ENCODE measurements around the gene SLTM. TPM values are rescaled to one million over a fixed set of nuclear protein-coding genes. Genes with fewer than 3 reads are reported as not detected.
A peak's percentile ranks its signal among the peaks of the same experiment; 100 is the strongest.
"Not testable (repeated sequence)": the region's sequence is repeated elsewhere in the genome, so short reads cannot be mapped to it uniquely, and the experiment has no call there.

The SLTM gene
- total and polyA plus RNA-seq, 3 experiments from 2014 or later: 91.5 to 113 (median 111) TPM

- H3K4me3 ChIP-seq (ENCODE audit: low read length); H3K9me3 ChIP-seq (ENCODE audit: low read length); H3K27me3 ChIP-seq (ENCODE audit: insufficient read depth, low read length, poor library complexity, severe bottlenecking); DNase-seq; H3K27ac ChIP-seq (ENCODE audit: low read depth, low read length); CTCF ChIA-PET; H3K27me3 Mint-ChIP-seq; H3K36me3 ChIP-seq (ENCODE audit: insufficient read depth, low read length); H3K9me3 Mint-ChIP-seq; POLR2A ChIA-PET: not testable (repeated sequence)
- Mint-ChIP-seq H3K36me3 (peaks cover 0 to 19% (median 0%) of the 10 kb centered on the region in 3 donors), H3K27ac (peak overlapping the region; percentile 84 to 100 (median 98)), H3K4me1 (peaks cover 30 to 36% (median 33%) of the 10 kb centered on the region in 3 donors), H3K4me3 (peak overlapping the region in 6 of 7 donors; percentile 13 to 97 (median 93))
- H3K4me1 ChIP-seq (ENCODE audit: insufficient read depth, low read length): peaks cover 12% of the 10 kb centered on the region
These were observed 1.5 kb upstream of the SLTM start for GRCh38 chr15:58934974-58935373.

GRCh38 chr15:58934521-58934920, 1.0 kb upstream of the SLTM start:
- Mint-ChIP-seq H3K4me1 (peaks cover 30 to 40% (median 33%) of the 10 kb centered on the region in 3 donors), H3K27ac (peak overlapping the region; percentile 84 to 100 (median 98)), H3K4me3 (peak overlapping the region in 6 of 7 donors; percentile 90 to 99 (median 94)), H3K27me3 (peaks cover 2 to 4% of the 10 kb centered on the region in 2 donors), H3K36me3 (peaks cover 0 to 21% (median 0%) of the 10 kb centered on the region in 3 donors), H3K9me3 (no peaks in the 10 kb centered on the region)
- H3K4me3 ChIP-seq (ENCODE audit: low read length): peak overlapping the region; percentile 74
- ChIA-PET CTCF (no interaction called here), POLR2A (no interaction called here)
- no peaks in the 10 kb centered on the region for H3K36me3 ChIP-seq (ENCODE audit: insufficient read depth, low read length)
- no peaks in the 10 kb centered on the region for H3K9me3 ChIP-seq (ENCODE audit: low read length)
- H3K27ac ChIP-seq (ENCODE audit: low read depth, low read length): peak overlapping the region; percentile 97
- H3K4me1 ChIP-seq (ENCODE audit: insufficient read depth, low read length): peaks cover 12% of the 10 kb centered on the region
- H3K27me3 ChIP-seq (ENCODE audit: insufficient read depth, low read length, poor library complexity, severe bottlenecking): no peaks in the 10 kb centered on the region
- DNase-seq: no peak

DNA sequence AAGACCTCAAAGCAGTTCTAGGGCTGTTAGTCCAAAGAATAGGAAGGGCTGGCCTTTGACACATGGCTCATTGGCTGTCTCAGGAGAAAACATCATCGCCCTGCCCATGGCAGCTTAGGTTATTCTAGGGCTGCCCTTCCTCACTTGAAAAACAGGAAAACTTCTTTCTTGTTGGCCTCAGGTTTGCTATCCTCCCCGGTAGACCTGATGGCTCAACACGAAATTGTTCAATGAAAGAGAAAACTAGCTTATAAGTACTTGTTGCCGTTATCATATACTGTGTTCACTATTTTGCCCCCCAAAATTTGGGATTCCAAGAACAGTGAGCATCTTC, 602 bp upstream of the SLTM start:
- Mint-ChIP-seq H3K36me3 (peaks cover 0 to 22% (median 0%) of the 10 kb centered on the region in 3 donors), H3K4me3 (peak overlapping the region; percentile 90 to 99 (median 94)), H3K9me3 (no peaks in the 10 kb centered on the region), H3K4me1 (peaks cover 30 to 40% (median 33%) of the 10 kb centered on the region in 3 donors), H3K27me3 (peaks cover 2 to 3% of the 10 kb centered on the region in 2 donors), H3K27ac (peak overlapping the region; percentile 84 to 100 (median 98))
- CTCF ChIA-PET: no interaction called here
- Histone ChIP-seq H3K27ac (ENCODE audit: low read depth, low read length) (peak overlapping the region; percentile 97), H3K9me3 (ENCODE audit: low read length) (no peaks in the 10 kb centered on the region), H3K4me1 (ENCODE audit: insufficient read depth, low read length) (peaks cover 12% of the 10 kb centered on the region), H3K36me3 (ENCODE audit: insufficient read depth, low read length) (no peaks in the 10 kb centered on the region), H3K4me3 (ENCODE audit: low read length) (peak overlapping the region; percentile 74), H3K27me3 (ENCODE audit: insufficient read depth, low read length, poor library complexity, severe bottlenecking) (no peaks in the 10 kb centered on the region)
- POLR2A ChIA-PET: interaction anchor here (1.4 kb wide), 1 partner anchor 163 kb away, joined by 3 read pairs; the partner anchor contains the start of gene MINDY2
- DNase-seq: no peak

DNA sequence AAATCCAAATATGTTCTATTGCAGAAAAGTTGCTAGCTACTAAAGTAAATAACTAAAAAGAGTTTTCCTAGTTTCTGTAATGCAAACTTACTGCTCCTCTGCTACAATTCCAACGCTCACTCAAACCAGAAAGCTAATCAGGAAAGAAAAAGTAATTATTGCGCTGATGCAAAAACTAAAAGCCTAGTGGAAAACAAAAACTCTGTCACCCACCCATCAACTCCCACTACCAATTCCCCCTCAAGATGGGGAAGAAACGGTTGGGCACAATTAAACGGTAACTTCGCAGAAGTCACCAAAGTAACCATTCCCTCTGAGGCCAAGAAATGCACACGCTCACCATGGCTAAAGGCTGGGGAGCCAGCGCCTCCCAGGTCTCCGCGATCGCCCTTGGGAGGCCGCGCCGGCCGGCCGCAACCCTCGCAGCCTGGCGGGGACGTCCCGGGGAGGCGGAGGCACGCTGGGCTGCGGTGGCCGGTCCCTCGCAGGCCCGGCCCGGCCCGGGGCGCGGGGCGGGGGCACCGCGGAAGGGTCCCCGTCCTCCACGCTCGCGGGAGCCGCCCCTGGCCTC, 684 bp downstream of the SLTM start:
- H3K27ac ChIP-seq (ENCODE audit: low read depth, low read length): peak overlapping the region; percentile 97
- no peaks in the 10 kb centered on the region for H3K36me3 ChIP-seq (ENCODE audit: insufficient read depth, low read length)
- peak overlapping the region; percentile 90 to 99 (median 96) for H3K4me3 Mint-ChIP-seq
- H3K4me1 Mint-ChIP-seq: peaks cover 33 to 50% (median 38%) of the 10 kb centered on the region in 3 donors
- peak overlapping the region; percentile 84 to 98 (median 95) for H3K27ac Mint-ChIP-seq
- H3K27me3 Mint-ChIP-seq: peaks cover 0 to 2% of the 10 kb centered on the region in 2 donors
- H3K4me3 ChIP-seq (ENCODE audit: low read length): peak overlapping the region; percentile 74
- peaks cover 0 to 34% (median 3%) of the 10 kb centered on the region in 3 donors for H3K36me3 Mint-ChIP-seq
- no peaks in the 10 kb centered on the region for H3K27me3 ChIP-seq (ENCODE audit: insufficient read depth, low read length, poor library complexity, severe bottlenecking)
- DNase-seq: no peak
- peaks cover 12% of the 10 kb centered on the region for H3K4me1 ChIP-seq (ENCODE audit: insufficient read depth, low read length)
- ChIA-PET CTCF (interaction anchor here (0.5 to 1.0 kb wide), 2 partner anchors 30 to 162 kb away, joined by 3 read pairs; partner anchors contain the start of gene MINDY2), POLR2A (interaction anchor here (0.5 to 1.4 kb wide), 4 partner anchors 31 to 679 kb away, joined by 3 to 5 read pairs (median 3); partner anchors contain the start of genes ADAM10 and MINDY2)
- no peaks in the 10 kb centered on the region for H3K9me3 Mint-ChIP-seq
- no peaks in the 10 kb centered on the region for H3K9me3 ChIP-seq (ENCODE audit: low read length)

GRCh38 chr15:58931987-58932588, 1.4 kb downstream of the SLTM start:
- Mint-ChIP-seq H3K36me3 (peaks cover 0 to 41% (median 3%) of the 10 kb centered on the region in 3 donors), H3K4me3 (peak overlapping the region; percentile 90 to 97 (median 96)), H3K9me3 (no peaks in the 10 kb centered on the region), H3K27ac (peak overlapping the region; percentile 84 to 98 (median 95)), H3K4me1 (peaks cover 33 to 52% (median 38%) of the 10 kb centered on the region in 3 donors), H3K27me3 (peaks cover 0 to 2% of the 10 kb centered on the region in 2 donors)
- H3K4me1 ChIP-seq (ENCODE audit: insufficient read depth, low read length): peaks cover 12% of the 10 kb centered on the region
- H3K36me3 ChIP-seq (ENCODE audit: insufficient read depth, low read length): no peaks in the 10 kb centered on the region
- H3K27ac ChIP-seq (ENCODE audit: low read depth, low read length): peak overlapping the region; percentile 97
- H3K27me3 ChIP-seq (ENCODE audit: insufficient read depth, low read length, poor library complexity, severe bottlenecking): no peaks in the 10 kb centered on the region
- POLR2A ChIA-PET: interaction anchor here (0.6 kb wide), 2 partner anchors 26 to 678 kb away, joined by 3 read pairs; no protein-coding TSS in a partner anchor
- peak overlapping the region; percentile 74 for H3K4me3 ChIP-seq (ENCODE audit: low read length)
- no peak for DNase-seq
- CTCF ChIA-PET: no interaction called here
- H3K9me3 ChIP-seq (ENCODE audit: low read length): no peaks in the 10 kb centered on the region

GRCh38 chr15:58929891-58930416, 3.5 kb downstream of the SLTM start:
- H3K27me3 ChIP-seq (ENCODE audit: insufficient read depth, low read length, poor library complexity, severe bottlenecking): no peaks in the 10 kb centered on the region

DNA sequence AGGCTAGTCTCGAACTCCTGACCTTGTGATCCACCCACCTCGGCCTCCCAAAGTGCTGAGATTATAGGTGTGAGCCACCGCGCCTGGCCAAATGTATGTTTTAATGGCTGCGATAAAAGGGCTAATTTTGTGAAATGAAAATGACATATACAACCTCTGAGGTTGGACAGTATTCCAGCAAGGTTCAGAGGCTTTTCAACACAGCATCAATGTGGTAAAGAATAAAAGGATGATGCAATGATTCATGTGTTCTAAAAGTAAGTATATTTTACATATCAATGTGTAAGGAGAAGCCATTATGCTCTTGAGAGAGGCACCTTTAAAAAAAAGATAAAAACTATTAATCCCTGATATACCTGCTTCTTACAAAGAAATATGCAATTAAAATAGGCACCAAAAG, 6.7 kb downstream of the SLTM start:
- ChIA-PET POLR2A (interaction anchor here (0.6 kb wide), 1 partner anchor 456 kb away, joined by 7 read pairs; no protein-coding TSS in a partner anchor), CTCF (no interaction called here)
- Histone ChIP-seq H3K27ac (ENCODE audit: low read depth, low read length) (no peak overlapping the region), H3K4me1 (ENCODE audit: insufficient read depth, low read length) (peaks cover 34% of the 10 kb centered on the region), H3K9me3 (ENCODE audit: low read length) (no peaks in the 10 kb centered on the region), H3K36me3 (ENCODE audit: insufficient read depth, low read length) (no peaks in the 10 kb centered on the region), H3K4me3 (ENCODE audit: low read length) (no peak overlapping the region), H3K27me3 (ENCODE audit: insufficient read depth, low read length, poor library complexity, severe bottlenecking) (no peaks in the 10 kb centered on the region)
- peaks cover 36 to 67% (median 55%) of the 10 kb centered on the region in 3 donors for H3K4me1 Mint-ChIP-seq
- no peaks in the 10 kb centered on the region for H3K9me3 Mint-ChIP-seq
- no peak for DNase-seq
- H3K4me3 Mint-ChIP-seq: no peak overlapping the region
- H3K36me3 Mint-ChIP-seq: peaks cover 0 to 61% (median 3%) of the 10 kb centered on the region in 3 donors
- H3K27me3 Mint-ChIP-seq: no peaks in the 10 kb centered on the region
- peak overlapping the region in 1 of 8 donors; percentile 63 for H3K27ac Mint-ChIP-seq

More at GRCh38 chr15:58929891-58930416, 3.5 kb downstream of the SLTM start:
- H3K27me3 Mint-ChIP-seq: peaks cover 0 to 2% of the 10 kb centered on the region in 2 donors
- H3K4me1 Mint-ChIP-seq: peaks cover 42 to 68% (median 55%) of the 10 kb centered on the region in 3 donors
- ChIA-PET POLR2A (no interaction called here), CTCF (interaction anchor here (0.6 to 1.5 kb wide), 2 partner anchors 159 to 1430 kb away, joined by 3 to 4 read pairs; partner anchors contain the start of gene MINDY2)
- no peak overlapping the region for H3K4me3 Mint-ChIP-seq
- no peaks in the 10 kb centered on the region for H3K9me3 Mint-ChIP-seq
- H3K4me1 ChIP-seq (ENCODE audit: insufficient read depth, low read length): peaks cover 24% of the 10 kb centered on the region
- peaks cover 0 to 58% (median 3%) of the 10 kb centered on the region in 3 donors for H3K36me3 Mint-ChIP-seq
- no peak for DNase-seq
- no peak overlapping the region for H3K27ac ChIP-seq (ENCODE audit: low read depth, low read length)
- no peak overlapping the region for H3K27ac Mint-ChIP-seq
- H3K36me3 ChIP-seq (ENCODE audit: insufficient read depth, low read length): no peaks in the 10 kb centered on the region
- H3K9me3 ChIP-seq (ENCODE audit: low read length): no peaks in the 10 kb centered on the region
- no peak overlapping the region for H3K4me3 ChIP-seq (ENCODE audit: low read length)

DNA sequence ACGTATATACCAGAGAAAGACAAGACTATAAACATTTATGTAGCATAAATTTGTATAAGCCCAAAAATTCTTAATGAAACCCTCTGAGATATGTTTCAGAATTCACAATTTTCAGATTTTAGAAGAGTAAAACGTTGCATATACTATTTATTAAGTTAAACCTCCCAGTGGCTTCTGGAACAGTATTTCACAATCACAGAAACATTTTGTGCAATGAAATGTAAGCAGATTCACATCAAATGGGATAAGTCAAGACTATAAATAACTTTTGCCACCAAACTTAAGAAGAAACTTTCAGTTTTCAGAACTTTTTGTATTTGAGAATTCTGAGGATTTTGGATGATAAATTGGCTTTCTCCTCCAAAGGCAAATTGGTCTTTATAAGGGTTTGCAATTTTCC, 9.2 kb downstream of the SLTM start:
- Histone ChIP-seq H3K4me3 (ENCODE audit: low read length) (no peak overlapping the region), H3K9me3 (ENCODE audit: low read length) (no peaks in the 10 kb centered on the region), H3K4me1 (ENCODE audit: insufficient read depth, low read length) (peaks cover 34% of the 10 kb centered on the region), H3K36me3 (ENCODE audit: insufficient read depth, low read length) (no peaks in the 10 kb centered on the region), H3K27ac (ENCODE audit: low read depth, low read length) (no peak overlapping the region), H3K27me3 (ENCODE audit: insufficient read depth, low read length, poor library complexity, severe bottlenecking) (no peaks in the 10 kb centered on the region)
- peak overlapping the region in 1 of 7 donors; percentile 79 for H3K4me3 Mint-ChIP-seq
- peaks cover 36 to 64% (median 54%) of the 10 kb centered on the region in 3 donors for H3K4me1 Mint-ChIP-seq
- no peaks in the 10 kb centered on the region for H3K27me3 Mint-ChIP-seq
- H3K27ac Mint-ChIP-seq: peak overlapping the region in 2 of 8 donors; percentile 55 to 73
- no peaks in the 10 kb centered on the region for H3K9me3 Mint-ChIP-seq
- ChIA-PET POLR2A (no interaction called here), CTCF (no interaction called here)
- no peak for DNase-seq
- peaks cover 0 to 66% (median 3%) of the 10 kb centered on the region in 3 donors for H3K36me3 Mint-ChIP-seq
